K562 (cell line): ENCODE data around the gene SLC31A1. TPM values are rescaled to one million over a fixed set of nuclear protein-coding genes. Genes with fewer than 3 reads are reported as not detected.

Experiments used
- DEAF1 ChIP-seq: fragments of 450-650 bp; formaldehyde crosslinking; IDR thresholded peaks from 2 replicates; pipeline ENCODE4 v1.4.0; 2020; ENCODE audit warnings: mild to moderate bottlenecking, moderate library complexity
- NCOR1 ChIP-seq: fragments of 450-650 bp; IDR thresholded peaks from 2 replicates; pipeline ENCODE4 v1.6.1; 2016; ENCODE audit warnings: mild to moderate bottlenecking, moderate library complexity
- PHTF2 ChIP-seq: fragments of 250-450 bp; sonication (Bioruptor Pico); IDR thresholded peaks from 2 replicates; pipeline ENCODE4 v1.5.0; 2021; ENCODE audit warnings: mild to moderate bottlenecking
- POLR2A ChIP-seq: fragments of 450-650 bp; conservative IDR thresholded peaks from 2 replicates; pipeline ENCODE4 v1.6.1; 2016
- RAD51 ChIP-seq: fragments of 450-650 bp; IDR thresholded peaks from 2 replicates; pipeline ENCODE4 v1.7.1; 2016; ENCODE audit warnings: low read depth, mild to moderate bottlenecking, borderline replicate concordance
- RBM14 ChIP-seq: fragments of 200-400 bp; formaldehyde crosslinking; IDR thresholded peaks from 2 replicates; pipeline ENCODE4 v1.6.1; 2018; ENCODE audit warnings: low read depth, mild to moderate bottlenecking, low read length, moderate library complexity, borderline replicate concordance; ENCODE audit not compliant: insufficient read depth
- ZBTB17 ChIP-seq: fragments of 450-650 bp; formaldehyde crosslinking; IDR thresholded peaks from 2 replicates; pipeline ENCODE4 v1.4.0; 2020; ENCODE audit warnings: mild to moderate bottlenecking
- ZNF197 ChIP-seq: fragments of 200-800 bp; sonication (Bioruptor generic); IDR thresholded peaks from 2 replicates; pipeline ENCODE4 v1.6.1; 2016; ENCODE audit warnings: low read depth, missing genetic modification characterization, missing compliant biosample characterization
- ZNF224 ChIP-seq: sonication (generic); formaldehyde crosslinking; IDR thresholded peaks from 2 replicates; pipeline ENCODE4 v1.8.0; 2022; ENCODE audit warnings: mild to moderate bottlenecking, missing genetic modification reagents
- ZNF316 ChIP-seq: fragments of 450-650 bp; IDR thresholded peaks from 2 replicates; pipeline ENCODE4 v1.6.1; 2016
- ZNF589 ChIP-seq: fragments of 200-800 bp; sonication (Bioruptor generic); IDR thresholded peaks from 2 replicates; pipeline ENCODE4 v1.6.1; 2016; ENCODE audit warnings: low read depth, missing genetic modification characterization, missing compliant biosample characterization
- ZNF592 ChIP-seq: fragments of 450-650 bp; IDR thresholded peaks from 2 replicates; pipeline ENCODE4 v1.6.1; 2017; ENCODE audit warnings: antibody characterized with exemption, mild to moderate bottlenecking
- polyA plus RNA-seq, 8 experiments: library from polyadenylated mRNA; depleted of rRNA in 4 of 8; stranded (reverse) in 5 of 8; unstranded in 3 of 8; fragments of >200 nt; fragmentation: Nextera tagmentation in 2 of 8; fragmentation: Illumina TruSeq in 1 of 8; extraction: Ambion mirVana in 2 of 8; extraction: Trizol in 1 of 8; gene quantifications; 2 replicates each; pipeline versions ENCODE4 v1.2.1 to v1.2.3, GENCODE V29; 2011 to 2014; ENCODE audit warnings: inconsistent platforms in 1 of 8, missing spikeins in 1 of 8
- total RNA-seq, 7 experiments: library from RNA; depleted of rRNA in 6 of 7; stranded (reverse); fragments of >200 nt in 6 of 7; fragmentation: Illumina TruSeq in 2 of 7; extraction: Trizol in 2 of 7; gene quantifications; 2 replicates each; pipeline versions ENCODE4 v1.2.1 to v1.2.3, GENCODE V29; 2011 to 2021; ENCODE audit warnings: low replicate concordance in 1 of 7
- TF ChIP-seq, protein P1 (sequence below), 2 experiments: fragments of 450-650 bp; formaldehyde crosslinking in 1 of 2; IDR thresholded peaks; 2 replicates each; pipeline versions ENCODE4 v1.4.0 to v1.6.1; 2014 to 2020; ENCODE audit warnings: mild to moderate bottlenecking in 2 of 2, borderline replicate concordance in 1 of 2, low read depth in 1 of 2

The SLC31A1 gene
- total and polyA plus RNA-seq, 9 of the 15 experiments (the other 6 are each of a cell fraction or from before 2014, with no cell fraction given) = 15.4 to 40.7 (median 25.9) TPM

- peak; percentile 76 for TF ChIP-seq DEAF1
- no peak for TF ChIP-seq RAD51
- no peak for TF ChIP-seq ZBTB17 (CRISPR knock-in tag)
- TF ChIP-seq, protein P1, sequence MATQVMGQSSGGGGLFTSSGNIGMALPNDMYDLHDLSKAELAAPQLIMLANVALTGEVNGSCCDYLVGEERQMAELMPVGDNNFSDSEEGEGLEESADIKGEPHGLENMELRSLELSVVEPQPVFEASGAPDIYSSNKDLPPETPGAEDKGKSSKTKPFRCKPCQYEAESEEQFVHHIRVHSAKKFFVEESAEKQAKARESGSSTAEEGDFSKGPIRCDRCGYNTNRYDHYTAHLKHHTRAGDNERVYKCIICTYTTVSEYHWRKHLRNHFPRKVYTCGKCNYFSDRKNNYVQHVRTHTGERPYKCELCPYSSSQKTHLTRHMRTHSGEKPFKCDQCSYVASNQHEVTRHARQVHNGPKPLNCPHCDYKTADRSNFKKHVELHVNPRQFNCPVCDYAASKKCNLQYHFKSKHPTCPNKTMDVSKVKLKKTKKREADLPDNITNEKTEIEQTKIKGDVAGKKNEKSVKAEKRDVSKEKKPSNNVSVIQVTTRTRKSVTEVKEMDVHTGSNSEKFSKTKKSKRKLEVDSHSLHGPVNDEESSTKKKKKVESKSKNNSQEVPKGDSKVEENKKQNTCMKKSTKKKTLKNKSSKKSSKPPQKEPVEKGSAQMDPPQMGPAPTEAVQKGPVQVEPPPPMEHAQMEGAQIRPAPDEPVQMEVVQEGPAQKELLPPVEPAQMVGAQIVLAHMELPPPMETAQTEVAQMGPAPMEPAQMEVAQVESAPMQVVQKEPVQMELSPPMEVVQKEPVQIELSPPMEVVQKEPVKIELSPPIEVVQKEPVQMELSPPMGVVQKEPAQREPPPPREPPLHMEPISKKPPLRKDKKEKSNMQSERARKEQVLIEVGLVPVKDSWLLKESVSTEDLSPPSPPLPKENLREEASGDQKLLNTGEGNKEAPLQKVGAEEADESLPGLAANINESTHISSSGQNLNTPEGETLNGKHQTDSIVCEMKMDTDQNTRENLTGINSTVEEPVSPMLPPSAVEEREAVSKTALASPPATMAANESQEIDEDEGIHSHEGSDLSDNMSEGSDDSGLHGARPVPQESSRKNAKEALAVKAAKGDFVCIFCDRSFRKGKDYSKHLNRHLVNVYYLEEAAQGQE (IDR thresholded peaks at IDR 0.05; ENCODE audit: borderline replicate concordance) = peak; percentile 72; the same call in 1 of the 2 replicates
- TF ChIP-seq, protein P1 (CRISPR knock-in tag; IDR thresholded peaks at IDR 0.05; ENCODE audit: low read depth) = no peak
- no peak for TF ChIP-seq ZNF224
- TF ChIP-seq NCOR1 = no peak
- TF ChIP-seq ZNF316 = peak; percentile 42; the same call in 1 of the 2 replicates
- no peak for TF ChIP-seq RBM14
- no peak for TF ChIP-seq POLR2A
- TF ChIP-seq PHTF2 (CRISPR knock-in tag) = no peak
- TF ChIP-seq ZNF589 = no peak
- no peak for TF ChIP-seq ZNF197 (CRISPR knock-in tag)
- no peak for TF ChIP-seq ZNF592
These were observed 88.0 kb downstream of the SLC31A1 start (continued) for GRCh38 chr9:113309204-113309813.
